Keratinocyte (primary cell): ENCODE data around the gene HSPA12B. TPM values are rescaled to one million over a fixed set of nuclear protein-coding genes. Genes with fewer than 3 reads are reported as not detected.

Source experiments
- DNase-seq: peaks from one replicate; pipeline ENCODE4 v3.0.0-alpha.2; 2011; ENCODE audit warnings: low read depth, missing footprints, low spot score
- FAIRE-seq: peaks from 2 replicates; lab custom pipeline; 2011; peaks lifted over from hg19 to GRCh38; lab: Jason Lieb, UNC
- H2AFZ ChIP-seq: 2 replicates; pipeline ENCODE4 v1.6.0; 2012; ENCODE audit warnings: low read length, control low read depth, inconsistent platforms; ENCODE audit not compliant: control insufficient read depth
- H3K27ac ChIP-seq: 2 replicates; pipeline ENCODE4 v1.5.1; 2011; ENCODE audit warnings: low read length; ENCODE audit not compliant: control insufficient read depth, insufficient read depth
- H3K27me3 ChIP-seq: 3 replicates; pipeline ENCODE4 v1.6.0; 2011; ENCODE audit warnings: low read length; ENCODE audit not compliant: control insufficient read depth, insufficient read depth; ENCODE audit errors: extremely low read depth
- H3K36me3 ChIP-seq, 2 experiments: 2 replicates in 1 of 2; 3 replicates in 1 of 2; pipeline ENCODE4 v1.5.1; 2011; ENCODE audit warnings: low read length in 2 of 2, mild to moderate bottlenecking in 1 of 2; ENCODE audit not compliant: control insufficient read depth in 2 of 2, insufficient read depth in 2 of 2; ENCODE audit errors: extremely low read depth in 1 of 2
- H3K4me1 ChIP-seq: 3 replicates; pipeline ENCODE4 v1.5.1; 2011; ENCODE audit warnings: low read length; ENCODE audit not compliant: control insufficient read depth, insufficient read depth; ENCODE audit errors: extremely low read depth
- H3K4me2 ChIP-seq: 3 replicates; pipeline ENCODE4 v1.6.0; 2011; ENCODE audit warnings: low read depth, low read length; ENCODE audit not compliant: control insufficient read depth, insufficient read depth; ENCODE audit errors: extremely low read depth
- H3K4me3 ChIP-seq, 3 experiments: fragments of 200-600 bp in 1 of 3; sonication (generic) in 1 of 3; 2 replicates in 2 of 3; 3 replicates in 1 of 3; pipeline ENCODE4 v1.5.1; 2011 to 2016; ENCODE audit warnings: low read length in 3 of 3, mild to moderate bottlenecking in 3 of 3, control low read depth in 2 of 3, inconsistent platforms in 1 of 3, low read depth in 1 of 3, mixed read lengths in 1 of 3, mixed run types in 1 of 3, moderate library complexity in 1 of 3; ENCODE audit not compliant: control insufficient read depth in 2 of 3, insufficient read depth in 2 of 3; ENCODE audit errors: extremely low read depth in 1 of 3
- H3K79me2 ChIP-seq: 2 replicates; pipeline ENCODE4 v1.6.0; 2012; ENCODE audit warnings: low read length; ENCODE audit not compliant: control insufficient read depth, insufficient read depth
- H3K9ac ChIP-seq: 3 replicates; pipeline ENCODE4 v1.6.0; 2011; ENCODE audit warnings: low read length; ENCODE audit not compliant: control insufficient read depth, insufficient read depth; ENCODE audit errors: extremely low read depth
- H3K9me1 ChIP-seq: 3 replicates; pipeline ENCODE4 v1.6.0; 2011; ENCODE audit warnings: low read length; ENCODE audit not compliant: control insufficient read depth, insufficient read depth; ENCODE audit errors: extremely low read depth
- H3K9me3 ChIP-seq: 2 replicates; pipeline ENCODE4 v1.5.1; 2012; ENCODE audit warnings: low read depth, low read length; ENCODE audit not compliant: control insufficient read depth
- H4K20me1 ChIP-seq: 3 replicates; pipeline ENCODE4 v1.6.0; 2011; ENCODE audit warnings: low read length; ENCODE audit not compliant: control insufficient read depth, insufficient read depth; ENCODE audit errors: extremely low read depth
- CTCF ChIP-seq, 3 experiments: IDR thresholded peaks in 1 of 3; conservative IDR thresholded peaks in 1 of 3; optimal IDR thresholded peaks in 1 of 3; 2 replicates in 2 of 3; 3 replicates in 1 of 3; pipeline versions ENCODE3 to v1.5.1; 2011; ENCODE audit warnings: low read length in 3 of 3, mild to moderate bottlenecking in 3 of 3, moderate library complexity in 2 of 3, control low read depth in 1 of 3, inconsistent platforms in 1 of 3; ENCODE audit not compliant: insufficient read depth in 2 of 3; ENCODE audit errors: extremely low read depth in 1 of 3
- EZH2 ChIP-seq: IDR thresholded peaks from one replicate; pipeline ENCODE4 v1.6.1; 2012; ENCODE audit warnings: inconsistent platforms, mild to moderate bottlenecking, low read length, moderate library complexity
- dilution Hi-C: fragments of 300-500 bp; cut with MboI; formaldehyde crosslinking; loops from one replicate; pipeline ENCODE4 v1.7.0; 2020; ENCODE audit warnings: low sequenced_read_pairs; ENCODE audit not compliant: extremely low pct_ligation_motif_present
- polyA plus RNA-seq, 5 experiments: library from polyadenylated mRNA; depleted of rRNA in 3 of 5; stranded (reverse) in 3 of 5; stranded (forward) in 1 of 5; unstranded in 1 of 5; fragments of >200 nt; gene quantifications; 1 replicate in 1 of 5; 2 replicates in 3 of 5; 3 replicates in 1 of 5; pipeline versions ENCODE4 v1.2.1 to v1.2.3, GENCODE V29; 2011 to 2012; ENCODE audit warnings: missing spikeins in 2 of 5, low read depth in 1 of 5, low replicate concordance in 1 of 5

Gene HSPA12B
- polyA plus RNA-seq, 1 donor (not counting 4 experiments of a cell fraction or from before 2014, with no cell fraction given): not detected

- no peaks in the 10 kb centered on the region for H3K9me3 ChIP-seq
- no peaks in the 10 kb centered on the region for H3K27me3 ChIP-seq
- no peak for FAIRE-seq
- DNase-seq: no peak
- no peaks in the 10 kb centered on the region for H3K79me2 ChIP-seq
- no peaks in the 10 kb centered on the region for H3K4me1 ChIP-seq
- H3K9ac ChIP-seq: no peak overlapping the region
- H3K4me3 ChIP-seq: no peak overlapping the region
- H2AFZ ChIP-seq: no peak overlapping the region
- H3K36me3 ChIP-seq: no peaks in the 10 kb centered on the region
- dilution Hi-C loops: no loop called here
- no peak overlapping the region for H3K4me2 ChIP-seq
- no peak overlapping the region for H3K27ac ChIP-seq
- H4K20me1 ChIP-seq: no peaks in the 10 kb centered on the region
- TF ChIP-seq CTCF (optimal IDR thresholded peaks at IDR 0.05 in 1 of 3, IDR thresholded peaks at IDR 0.05 in 1 of 3, conservative IDR thresholded peaks at IDR 0.05 in 1 of 3; ENCODE audit: extremely low read depth in 1 of 3, insufficient read depth in 2 of 3, low read length in 3 of 3) (no peak), EZH2 (no peak)
- H3K9me1 ChIP-seq: no peaks in the 10 kb centered on the region
Observed at GRCh38 chr20:3739054-3739925, 6.8 kb downstream of the HSPA12B start.

GRCh38 chr20:3739926-3740451, 7.5 kb downstream of the HSPA12B start:
- H3K27ac ChIP-seq: no peak overlapping the region
- no peak overlapping the region for H2AFZ ChIP-seq
- no peaks in the 10 kb centered on the region for H3K9me3 ChIP-seq
- no peaks in the 10 kb centered on the region for H3K9me1 ChIP-seq
- H3K79me2 ChIP-seq: no peaks in the 10 kb centered on the region
- dilution Hi-C loops: no loop called here
- DNase-seq: no peak
- H4K20me1 ChIP-seq: no peaks in the 10 kb centered on the region
- no peaks in the 10 kb centered on the region for H3K4me1 ChIP-seq
- H3K9ac ChIP-seq: no peak overlapping the region
- H3K4me2 ChIP-seq: no peak overlapping the region
- FAIRE-seq: no peak
- H3K27me3 ChIP-seq: no peaks in the 10 kb centered on the region
- no peak for TF ChIP-seq EZH2
- no peak for TF ChIP-seq CTCF (optimal IDR thresholded peaks at IDR 0.05 in 1 of 3, IDR thresholded peaks at IDR 0.05 in 1 of 3, conservative IDR thresholded peaks at IDR 0.05 in 1 of 3; ENCODE audit: extremely low read depth in 1 of 3, insufficient read depth in 2 of 3, low read length in 3 of 3)
- no peak overlapping the region for H3K4me3 ChIP-seq
- H3K36me3 ChIP-seq: no peaks in the 10 kb centered on the region
